GM12878 (cell line): ENCODE measurements around the gene HIF3A.

Source experiments
- ESRRA ChIP-seq: IDR thresholded peaks from 2 replicates; pipeline ENCODE4 v1.6.1; 2012; ENCODE audit warnings: mild to moderate bottlenecking, low read length, improper control_type of control experiment
- EZH2 ChIP-seq: IDR thresholded peaks from 2 replicates; pipeline ENCODE4 v1.6.1; 2012; ENCODE audit warnings: low read depth, mild to moderate bottlenecking, control low read depth, inconsistent platforms, low read length, borderline replicate concordance; ENCODE audit not compliant: control insufficient read depth
- IKZF1 ChIP-seq: fragments of 450-650 bp; conservative IDR thresholded peaks from 2 replicates; pipeline ENCODE4 v1.6.1; 2017; ENCODE audit warnings: antibody characterized with exemption, mild to moderate bottlenecking
- JUND ChIP-seq: IDR thresholded peaks from 2 replicates; pipeline ENCODE4 v1.6.1; 2012; ENCODE audit warnings: low read depth, mild to moderate bottlenecking, low read length, improper control_type of control experiment, moderate library complexity
- KDM1A ChIP-seq: fragments of 200-600 bp; sonication (generic); IDR thresholded peaks from 2 replicates; pipeline ENCODE4 v1.6.1; 2016; ENCODE audit warnings: borderline replicate concordance
- POLR2A ChIP-seq: IDR thresholded peaks from 2 replicates; pipeline ENCODE4 v1.6.1; 2011; ENCODE audit warnings: low read depth, mild to moderate bottlenecking, low read length
- ZNF207 ChIP-seq: fragments of 450-650 bp; IDR thresholded peaks from 2 replicates; pipeline ENCODE4 v1.6.1; 2014; ENCODE audit warnings: antibody characterized with exemption, mild to moderate bottlenecking, borderline replicate concordance
- TF ChIP-seq, protein P1 (sequence below), 3 experiments: IDR thresholded peaks in 2 of 3; conservative IDR thresholded peaks in 1 of 3; 2 replicates each; pipeline ENCODE4 v1.5.1; 2011; ENCODE audit warnings: low read depth in 3 of 3, low read length in 3 of 3, mild to moderate bottlenecking in 3 of 3, control low read depth in 2 of 3, moderate library complexity in 2 of 3, inconsistent platforms in 1 of 3, mixed read lengths in 1 of 3; ENCODE audit not compliant: control insufficient read depth in 2 of 3, insufficient read depth in 1 of 3; ENCODE audit errors: extremely low read depth in 1 of 3

DNA sequence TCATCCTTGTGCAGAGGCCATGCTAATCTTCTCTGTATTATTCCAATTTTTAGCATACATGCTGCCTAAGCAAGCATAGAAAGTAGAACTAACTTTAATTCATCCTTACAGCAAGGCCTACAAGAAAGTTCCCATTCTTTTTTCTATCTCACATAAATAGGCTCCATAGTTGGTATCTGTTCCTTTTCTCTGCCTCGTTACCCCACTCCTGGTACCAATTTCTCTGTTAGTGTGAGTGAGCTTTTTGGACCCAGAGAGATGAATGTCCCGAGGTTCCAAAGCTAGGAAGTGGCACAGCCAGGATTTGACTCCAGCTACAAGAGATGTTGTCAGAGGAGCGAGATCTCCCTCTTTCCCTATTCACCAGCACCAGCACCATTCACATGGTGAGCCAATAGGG is 9.7 kb downstream of the HIF3A start:
- TF ChIP-seq ESRRA (no peak), EZH2 (no peak), KDM1A (no peak), POLR2A (no peak), IKZF1 (no peak), ZNF207 (no peak), JUND (no peak)
- TF ChIP-seq, protein P1, sequence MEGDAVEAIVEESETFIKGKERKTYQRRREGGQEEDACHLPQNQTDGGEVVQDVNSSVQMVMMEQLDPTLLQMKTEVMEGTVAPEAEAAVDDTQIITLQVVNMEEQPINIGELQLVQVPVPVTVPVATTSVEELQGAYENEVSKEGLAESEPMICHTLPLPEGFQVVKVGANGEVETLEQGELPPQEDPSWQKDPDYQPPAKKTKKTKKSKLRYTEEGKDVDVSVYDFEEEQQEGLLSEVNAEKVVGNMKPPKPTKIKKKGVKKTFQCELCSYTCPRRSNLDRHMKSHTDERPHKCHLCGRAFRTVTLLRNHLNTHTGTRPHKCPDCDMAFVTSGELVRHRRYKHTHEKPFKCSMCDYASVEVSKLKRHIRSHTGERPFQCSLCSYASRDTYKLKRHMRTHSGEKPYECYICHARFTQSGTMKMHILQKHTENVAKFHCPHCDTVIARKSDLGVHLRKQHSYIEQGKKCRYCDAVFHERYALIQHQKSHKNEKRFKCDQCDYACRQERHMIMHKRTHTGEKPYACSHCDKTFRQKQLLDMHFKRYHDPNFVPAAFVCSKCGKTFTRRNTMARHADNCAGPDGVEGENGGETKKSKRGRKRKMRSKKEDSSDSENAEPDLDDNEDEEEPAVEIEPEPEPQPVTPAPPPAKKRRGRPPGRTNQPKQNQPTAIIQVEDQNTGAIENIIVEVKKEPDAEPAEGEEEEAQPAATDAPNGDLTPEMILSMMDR (IDR thresholded peaks at IDR 0.05 in 2 of 3, conservative IDR thresholded peaks at IDR 0.05 in 1 of 3; ENCODE audit: control insufficient read depth in 2 of 3, extremely low read depth in 1 of 3, insufficient read depth in 1 of 3, low read depth in 3 of 3, low read length in 3 of 3) = no peak
